GM18505 (cell line): ENCODE results near the gene CST3.
"Not testable (repeated sequence)": the region's sequence is repeated elsewhere in the genome, so short reads cannot be mapped to it uniquely, and the experiment has no call there.

ENCODE experiments used
- ATAC-seq: cut with Tn5 transposase; IDR thresholded peaks from one replicate; pipeline ENCODE4 v1.9.1; 2021; ENCODE audit not compliant: unreplicated experiment
- POLR2A ChIP-seq: IDR thresholded peaks from 4 replicates; pipeline ENCODE4 v1.6.1; 2011; ENCODE audit warnings: borderline replicate concordance; ENCODE audit not compliant: insufficient read depth, insufficient read length; ENCODE audit errors: extremely low read depth

CST3 gene

GRCh38 chr20:23669327-23669726, 31.6 kb upstream of the CST3 start:
- no peak for ATAC-seq
- TF ChIP-seq POLR2A = no peak

- peak; percentile 85 for ATAC-seq
- TF ChIP-seq POLR2A = no peak
Measured at GRCh38 chr20:23668477-23668951, 30.8 kb upstream of the CST3 start.

GRCh38 chr20:23667666-23668065, 29.9 kb upstream of the CST3 start:
- ATAC-seq = no peak
- TF ChIP-seq POLR2A = no peak

- TF ChIP-seq POLR2A = no peak
- no peak for ATAC-seq
Measured at GRCh38 chr20:23666698-23667097, 28.9 kb upstream of the CST3 start.

- TF ChIP-seq POLR2A = no peak
- ATAC-seq = no peak
Measured at GRCh38 chr20:23666189-23666588, 28.4 kb upstream of the CST3 start.

- no peak for TF ChIP-seq POLR2A
- no peak for ATAC-seq
Measured at GRCh38 chr20:23664954-23665353, 27.2 kb upstream of the CST3 start.

GRCh38 chr20:23664046-23664445, 26.3 kb upstream of the CST3 start:
- ATAC-seq = not testable (repeated sequence)

- ATAC-seq = no peak
- no peak for TF ChIP-seq POLR2A
Measured at GRCh38 chr20:23663180-23663579, 25.4 kb upstream of the CST3 start.

GRCh38 chr20:23662276-23662870, 24.6 kb upstream of the CST3 start:
- ATAC-seq = no peak

GRCh38 chr20:23661002-23661429, 23.3 kb upstream of the CST3 start:
- no peak for ATAC-seq
- TF ChIP-seq POLR2A = no peak

More at GRCh38 chr20:23662276-23662870, 24.6 kb upstream of the CST3 start:
- no peak for TF ChIP-seq POLR2A

GRCh38 chr20:23659989-23660837, 22.5 kb upstream of the CST3 start:
- TF ChIP-seq POLR2A = no peak
- no peak for ATAC-seq

GRCh38 chr20:23659610-23659988, 21.8 kb upstream of the CST3 start:
- ATAC-seq = not testable (repeated sequence)

- ATAC-seq = no peak
Measured at GRCh38 chr20:23658989-23659609, 21.3 kb upstream of the CST3 start.

GRCh38 chr20:23658336-23658735, 20.6 kb upstream of the CST3 start:
- ATAC-seq = no peak
- no peak for TF ChIP-seq POLR2A

More at GRCh38 chr20:23658989-23659609, 21.3 kb upstream of the CST3 start:
- no peak for TF ChIP-seq POLR2A
